Omental fat pad (tissue), 4 donors: Measurements from ENCODE around the gene YPEL1. TPM values are rescaled to one million over a fixed set of nuclear protein-coding genes. Genes with fewer than 3 reads are reported as not detected.

Experiments
- ATAC-seq: fragments of 150-250 bp; one replicate; pipeline ENCODE4 v1.9.1; 2016; ENCODE audit warnings: mild to moderate bottlenecking, moderate library complexity; ENCODE audit not compliant: low FRiP score
- DNase-seq: peaks from one replicate; pipeline ENCODE4 v3.0.0-alpha.2; 2019; ENCODE audit warnings: low spot score
- total RNA-seq, 4 donors: library from RNA; depleted of rRNA; stranded (reverse); fragments of >200 nt; gene quantifications; one replicate each; pipeline ENCODE4 v1.1.0, GENCODE V29; 2016
- TF ChIP-seq, protein P1 (sequence below), 3 donors: fragments of 450-650 bp; IDR thresholded peaks; one replicate each; pipeline ENCODE4 v1.5.1; 2016 to 2017; ENCODE audit warnings: antibody characterized with exemption in 3 of 3, mild to moderate bottlenecking in 3 of 3, moderate library complexity in 2 of 3

Gene YPEL1
- total RNA-seq, 4 donors from 2014 or later, result 2.0 to 5.4 (median 3.7) TPM

DNA sequence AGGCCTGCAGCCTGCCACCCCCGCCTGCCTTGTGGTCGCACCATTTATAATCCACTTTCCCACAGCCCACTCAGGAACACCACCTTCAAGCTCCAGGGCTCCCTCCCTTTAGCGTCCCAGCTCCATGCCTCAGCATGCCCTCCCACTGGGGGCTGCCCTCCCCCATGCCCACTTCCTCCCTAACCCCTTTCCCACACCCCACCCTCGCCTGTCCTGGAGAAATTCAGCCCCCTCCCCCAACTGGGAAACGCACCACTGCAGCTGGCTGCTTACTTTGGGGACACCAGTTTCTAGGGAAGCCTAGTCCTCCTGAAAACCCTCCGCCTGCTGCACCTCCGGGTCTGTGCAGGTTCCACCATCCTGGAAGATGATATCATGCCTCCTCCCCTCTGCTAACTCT lies 3.4 kb upstream of the YPEL1 start:
- ATAC-seq, result no peak
- no peak for DNase-seq
- TF ChIP-seq, protein P1, sequence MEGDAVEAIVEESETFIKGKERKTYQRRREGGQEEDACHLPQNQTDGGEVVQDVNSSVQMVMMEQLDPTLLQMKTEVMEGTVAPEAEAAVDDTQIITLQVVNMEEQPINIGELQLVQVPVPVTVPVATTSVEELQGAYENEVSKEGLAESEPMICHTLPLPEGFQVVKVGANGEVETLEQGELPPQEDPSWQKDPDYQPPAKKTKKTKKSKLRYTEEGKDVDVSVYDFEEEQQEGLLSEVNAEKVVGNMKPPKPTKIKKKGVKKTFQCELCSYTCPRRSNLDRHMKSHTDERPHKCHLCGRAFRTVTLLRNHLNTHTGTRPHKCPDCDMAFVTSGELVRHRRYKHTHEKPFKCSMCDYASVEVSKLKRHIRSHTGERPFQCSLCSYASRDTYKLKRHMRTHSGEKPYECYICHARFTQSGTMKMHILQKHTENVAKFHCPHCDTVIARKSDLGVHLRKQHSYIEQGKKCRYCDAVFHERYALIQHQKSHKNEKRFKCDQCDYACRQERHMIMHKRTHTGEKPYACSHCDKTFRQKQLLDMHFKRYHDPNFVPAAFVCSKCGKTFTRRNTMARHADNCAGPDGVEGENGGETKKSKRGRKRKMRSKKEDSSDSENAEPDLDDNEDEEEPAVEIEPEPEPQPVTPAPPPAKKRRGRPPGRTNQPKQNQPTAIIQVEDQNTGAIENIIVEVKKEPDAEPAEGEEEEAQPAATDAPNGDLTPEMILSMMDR (IDR thresholded peaks at IDR 0.05), result no peak

DNA sequence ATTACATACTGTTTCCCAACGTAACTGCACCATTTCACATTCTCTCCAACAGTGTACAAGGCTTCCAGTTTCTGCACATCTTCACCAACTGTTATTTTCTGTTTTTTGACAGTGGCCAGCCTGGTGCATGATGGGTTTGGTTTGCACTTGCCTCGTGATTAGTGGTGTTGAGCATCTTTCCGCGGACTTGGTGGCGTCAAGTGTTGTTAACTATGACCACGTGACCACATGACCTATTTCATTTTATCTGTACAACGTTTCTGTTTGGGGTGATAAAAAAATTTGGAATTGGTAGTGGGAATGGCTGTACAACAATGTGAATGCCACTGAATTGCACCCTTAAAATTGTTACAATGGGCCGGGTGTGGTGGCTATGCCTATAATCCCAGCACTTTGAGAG lies 2.5 kb upstream of the YPEL1 start:
- no peak for ATAC-seq

DNA sequence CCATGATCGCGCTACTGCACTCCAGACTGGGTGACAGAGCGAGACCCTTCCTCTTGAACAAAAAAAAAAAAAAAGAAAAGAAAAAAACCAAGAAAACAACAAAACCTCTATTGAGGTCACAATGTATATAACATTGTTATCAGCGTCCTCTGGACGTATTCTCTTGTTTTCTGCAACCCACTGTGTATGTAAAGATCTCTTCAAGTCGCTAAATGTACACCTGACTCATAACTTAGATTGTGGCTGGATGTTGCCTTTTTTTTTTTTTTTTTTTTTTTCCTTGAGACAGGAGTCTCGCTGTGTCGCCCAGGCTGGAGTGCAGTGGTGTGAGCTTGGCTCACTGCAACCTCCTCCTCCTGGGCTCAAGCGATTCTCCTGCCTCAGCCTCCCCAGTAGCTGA lies 1.4 kb upstream of the YPEL1 start:
- TF ChIP-seq, protein P1 (IDR thresholded peaks at IDR 0.05), result no peak
- ATAC-seq, result no peak

More for the DNA sequence above, 2.5 kb upstream of the YPEL1 start:
- DNase-seq, result no peak
- TF ChIP-seq, protein P1 (IDR thresholded peaks at IDR 0.05), result no peak

DNA sequence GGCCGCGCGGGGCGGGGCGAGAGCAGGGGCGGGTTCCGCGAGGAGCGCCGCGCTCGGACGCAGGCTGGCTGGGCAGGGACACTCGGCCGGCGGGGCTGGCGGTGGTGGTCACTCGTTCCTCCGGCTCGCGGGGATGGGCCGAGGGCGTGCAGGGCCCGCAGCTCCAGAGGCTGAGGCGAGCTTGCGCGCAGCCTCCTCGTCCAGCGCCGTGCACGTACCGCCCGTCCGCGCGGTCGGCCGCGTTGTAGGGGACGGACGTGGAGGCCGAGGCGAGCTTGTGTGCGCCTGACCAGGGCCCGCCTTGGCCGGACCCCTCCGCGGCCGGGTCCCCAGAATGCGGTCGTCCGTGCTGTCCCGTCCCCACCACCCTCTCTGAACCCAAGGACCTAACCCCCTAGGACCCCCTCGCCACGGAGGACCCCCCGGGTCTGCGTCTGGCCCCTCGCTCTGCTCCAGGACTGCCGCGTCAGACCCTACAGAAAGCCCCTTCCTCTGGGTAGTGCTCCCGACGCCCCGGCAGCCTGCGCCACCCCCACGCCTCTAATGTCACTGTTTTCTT lies 569 bp upstream of the YPEL1 start:
- TF ChIP-seq, protein P1 (IDR thresholded peaks at IDR 0.05), result no peak
- DNase-seq (no peak), ATAC-seq (peak; percentile 55)

More for the DNA sequence above, 1.4 kb upstream of the YPEL1 start:
- DNase-seq, result no peak

DNA sequence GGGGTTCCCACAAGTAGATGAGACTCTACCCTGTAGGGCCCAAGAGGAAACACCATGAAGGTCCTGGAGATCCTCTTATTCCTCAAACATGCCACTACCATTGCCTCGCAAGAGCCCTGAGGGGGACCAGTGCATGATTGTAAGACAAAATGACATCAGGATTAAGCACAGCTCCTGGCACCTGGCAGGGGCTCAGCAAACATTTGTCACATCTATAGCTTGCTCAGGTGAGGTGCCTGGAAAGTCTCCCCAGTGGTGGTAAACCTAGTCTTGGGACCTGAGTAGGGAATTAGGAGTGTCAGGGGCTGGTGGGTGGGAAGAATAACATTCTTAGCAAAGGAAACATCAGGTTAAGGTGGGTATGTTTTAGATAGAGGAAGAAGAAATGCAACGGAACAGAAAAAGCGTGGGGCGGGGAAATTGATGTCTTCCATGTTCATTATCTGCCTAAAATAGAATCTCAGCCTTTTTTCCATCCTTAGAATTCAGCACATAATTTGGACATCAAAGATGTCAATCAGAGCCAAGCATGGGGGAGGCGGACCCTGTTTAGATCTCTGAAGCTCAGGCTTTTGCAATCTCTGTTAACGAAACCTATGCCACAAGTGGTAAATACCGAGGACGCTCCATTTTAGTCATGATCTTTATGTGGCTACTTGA lies 924 bp downstream of the YPEL1 start:
- TF ChIP-seq, protein P1 (IDR thresholded peaks at IDR 0.05), result no peak
- no peak for DNase-seq
- no peak for ATAC-seq

DNA sequence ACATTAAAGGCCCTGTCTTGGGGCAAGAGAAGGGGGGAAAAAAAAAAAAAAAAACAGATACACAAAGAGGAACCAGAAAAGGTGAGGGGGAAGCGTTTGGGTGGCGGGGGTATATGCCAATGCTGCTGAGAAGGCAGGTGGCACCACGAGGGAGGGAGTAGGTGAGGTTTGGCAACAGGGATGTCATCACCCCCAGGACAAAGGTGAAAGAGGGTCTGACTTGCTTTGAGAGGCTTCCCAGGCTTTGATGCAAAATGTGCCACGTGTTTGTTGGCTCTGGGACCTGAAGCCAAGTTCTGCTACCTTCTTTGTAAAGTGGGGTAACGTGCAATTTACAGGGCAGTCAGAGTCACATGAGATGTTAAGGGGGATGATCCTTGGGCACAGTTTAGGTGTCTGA lies 4.1 kb downstream of the YPEL1 start:
- TF ChIP-seq, protein P1 (IDR thresholded peaks at IDR 0.05), result no peak
- ATAC-seq (no peak), DNase-seq (no peak)
